HepG2 (cell line): Measurements from ENCODE around the gene KARS1. TPM values are rescaled to one million over a fixed set of nuclear protein-coding genes. Genes with fewer than 3 reads are reported as not detected.

Experiments used
- ATAC-seq: fragments of 200-7000 bp; cut with Tn5 transposase; 3 replicates; pipeline ENCODE4 v1.9.1; 2020; ENCODE audit warnings: mild to moderate bottlenecking, moderate library complexity
- BruUV-seq: library from RNA; stranded (reverse); fragments of 400-500 nt; replicated peaks from 2 replicates; lab custom pipeline; 2021; lab: Mats Ljungman, UMichigan
- CTCF ChIA-PET: fragments of 300-600 bp; formaldehyde crosslinking; extraction: SDS; loops from one replicate; lab custom pipeline; 2021; ENCODE audit warnings: low total read pairs, inconsistent platforms, low intra/inter-chr PET ratio; lab: Yijun Ruan, JAX
- POLR2A ChIA-PET: fragments of 350-600 bp; sonication (Branson Sonifier 250); formaldehyde crosslinking; loops from one replicate; lab custom pipeline; 2020; ENCODE audit warnings: antibody characterized with exemption, inconsistent platforms; lab: Yijun Ruan, JAX
- DNase-seq: peaks from one replicate; pipeline ENCODE4 v3.0.0-alpha.2; 2015; ENCODE audit warnings: low spot score
- FAIRE-seq: peaks from 3 replicates; lab custom pipeline; 2011; peaks lifted over from hg19 to GRCh38; lab: Jason Lieb, UNC
- H2AFZ ChIP-seq: one replicate; pipeline ENCODE4 v1.6.1; 2011; ENCODE audit warnings: low read length, inconsistent platforms
- H3K27ac ChIP-seq: fragments of 300-600 bp; 3 replicates; pipeline ENCODE4 v1.8.0; 2011; ENCODE audit warnings: mixed run types, mild to moderate bottlenecking, mixed read lengths, low read length, inconsistent platforms; ENCODE audit not compliant: insufficient read depth; ENCODE audit errors: extremely low read length
- H3K27me3 ChIP-seq, 2 experiments: fragments of 200-600 bp in 1 of 2; 2 replicates in 1 of 2; 3 replicates in 1 of 2; pipeline versions ENCODE4 v1.6.0 to v1.8.0; 2011; ENCODE audit warnings: low read length in 2 of 2, mild to moderate bottlenecking in 2 of 2, moderate library complexity in 2 of 2, inconsistent platforms in 1 of 2; ENCODE audit not compliant: insufficient read depth in 2 of 2, control insufficient read depth in 1 of 2
- H3K36me3 ChIP-seq, 2 experiments: fragments of 200-600 bp in 1 of 2; replicated peaks in 1 of 2; 2 replicates in 1 of 2; 3 replicates in 1 of 2; pipeline versions ENCODE4 v1.5.1 to v1.8.0; 2011; ENCODE audit warnings: low read length in 2 of 2, inconsistent platforms in 1 of 2; ENCODE audit not compliant: insufficient read depth in 2 of 2, control insufficient read depth in 1 of 2
- H3K4me1 ChIP-seq: 2 replicates; pipeline ENCODE4 v1.5.1; 2012; ENCODE audit warnings: low read length, inconsistent platforms; ENCODE audit not compliant: insufficient read depth
- H3K4me2 ChIP-seq: 2 replicates; pipeline ENCODE4 v1.6.0; 2011; ENCODE audit warnings: low read depth, low read length, inconsistent platforms
- H3K4me3 ChIP-seq, 3 experiments: fragments of 200-600 bp in 1 of 3; sonication (generic), shearing (Covaris generic) in 1 of 3; replicated peaks in 1 of 3; 2 replicates each; pipeline ENCODE4 v1.5.1; 2011 to 2016; ENCODE audit warnings: low read length in 3 of 3, inconsistent platforms in 2 of 3, low read depth in 2 of 3, mild to moderate bottlenecking in 2 of 3, control low read depth in 1 of 3, mixed read lengths in 1 of 3; ENCODE audit not compliant: insufficient read depth in 1 of 3
- H3K79me2 ChIP-seq: one replicate; pipeline ENCODE4 v1.6.1; 2011; ENCODE audit warnings: low read length, inconsistent platforms; ENCODE audit not compliant: insufficient read depth
- H3K9ac ChIP-seq: 2 replicates; pipeline ENCODE4 v1.6.0; 2011; ENCODE audit warnings: mild to moderate bottlenecking, low read depth, low read length, inconsistent platforms; ENCODE audit not compliant: insufficient read depth
- H3K9me3 ChIP-seq: 2 replicates; pipeline ENCODE4 v1.5.1; 2012; ENCODE audit warnings: mild to moderate bottlenecking, low read length
- H4K20me1 ChIP-seq: 2 replicates; pipeline ENCODE4 v1.6.0; 2011; ENCODE audit warnings: inconsistent platforms, mild to moderate bottlenecking, low read length, moderate library complexity; ENCODE audit not compliant: insufficient read depth
- CENPT ChIP-seq: sonication (generic); formaldehyde crosslinking; IDR thresholded peaks from 2 replicates; pipeline ENCODE4 v1.8.0; 2022; ENCODE audit warnings: low read depth, mild to moderate bottlenecking, moderate library complexity, missing genetic modification reagents
- CSRNP2 ChIP-seq: sonication (generic); formaldehyde crosslinking; conservative IDR thresholded peaks from 2 replicates; pipeline ENCODE4 v1.8.0; 2022; ENCODE audit warnings: low read depth, missing genetic modification reagents
- KAT2B ChIP-seq: fragments of 150-350 bp; IDR thresholded peaks from 2 replicates; pipeline ENCODE4 v1.6.1; 2014; ENCODE audit warnings: low read depth, low read length, borderline replicate concordance
- RBFOX2 ChIP-seq: fragments of 200-400 bp; formaldehyde crosslinking; IDR thresholded peaks from 2 replicates; pipeline ENCODE4 v1.6.1; 2017; ENCODE audit warnings: low read depth, mild to moderate bottlenecking, low read length
- RBM22 ChIP-seq: fragments of 200-400 bp; formaldehyde crosslinking; optimal IDR thresholded peaks from 2 replicates; pipeline ENCODE3; 2017; ENCODE audit warnings: mild to moderate bottlenecking, low read length, moderate library complexity
- SNAPC5 ChIP-seq: sonication (generic); formaldehyde crosslinking; IDR thresholded peaks from 2 replicates; pipeline ENCODE4 v1.8.1; 2023; ENCODE audit warnings: mild to moderate bottlenecking, missing genetic modification reagents, borderline replicate concordance
- WGBS: methylation state at CpG from one replicate; pipeline ENCODE4 v1.1.6; 2017; ENCODE audit warnings: low lambda C conversion rate; 5-methylcytosine and 5-hydroxymethylcytosine counted together
- in situ Hi-C: cut with HindIII; loops from 2 replicates; pipeline ENCODE4 v1.10.0; 2017; ENCODE audit warnings: low pct_unique_long_range_greater_than_20kb; ENCODE audit not compliant: extremely low pct_ligation_motif_present
- intact Hi-C: fragments of 100-400 bp; cut with micrococcal nuclease; formaldehyde crosslinking; loops from one replicate; pipeline ENCODE4 v1.10.0; 2022; ENCODE audit not compliant: unreplicated experiment
- polyA plus RNA-seq, 8 experiments: library from polyadenylated mRNA; depleted of rRNA in 3 of 8; stranded (reverse) in 7 of 8; unstranded in 1 of 8; fragments of >200 nt; fragmentation: Illumina TruSeq in 4 of 8; extraction: Trizol in 4 of 8; gene quantifications; 2 replicates each; pipeline versions ENCODE4 v1.2.1 to v1.2.3, GENCODE V29; 2011 to 2016; ENCODE audit warnings: low read depth in 4 of 8, missing spikeins in 1 of 8, mixed read lengths in 1 of 8; ENCODE audit not compliant: insufficient read depth in 1 of 8
- total RNA-seq, 5 experiments: library from RNA; depleted of rRNA; stranded (reverse); fragments of >200 nt; fragmentation: Illumina TruSeq; extraction: Trizol; gene quantifications; 2 replicates each; pipeline ENCODE4 v1.2.3, GENCODE V29; 2016; ENCODE audit warnings: low read depth in 1 of 5

KARS1 gene
- total and polyA plus RNA-seq, 2 of the 13 experiments (the other 11 are each of a cell fraction or from before 2014, with no cell fraction given): 141 to 276 TPM

- 92% methylated on average over 3 of the region's 3 CpGs for WGBS
- TF ChIP-seq SNAPC5 (CRISPR knock-in tag): no peak
- TF ChIP-seq RBFOX2: 0 out of 2 replicates have a peak, but pooled peaks have one; percentile 24
- TF ChIP-seq CSRNP2 (CRISPR knock-in tag): no peak
- H2AFZ ChIP-seq: no peak overlapping the region
- no peaks in the 10 kb centered on the region for H4K20me1 ChIP-seq
- in situ Hi-C loops: no loop called here
- ChIA-PET POLR2A (interaction anchor here (0.7 kb wide), 1 partner anchor 18 kb away, joined by 3 read pairs; the partner anchor contains the start of genes KARS1 and TERF2IP), CTCF (no interaction called here)
- no peaks in the 10 kb centered on the region for H3K27me3 ChIP-seq
- BruUV-seq: no TSS peak
- FAIRE-seq (no peak), DNase-seq (no peak), ATAC-seq (no peak)
- intact Hi-C loops: no loop called here
- peaks cover 44 to 79% of the 10 kb centered on the region in 2 experiments for H3K36me3 ChIP-seq
- H3K4me2 ChIP-seq: no peak overlapping the region
- H3K4me1 ChIP-seq: peaks cover 11% of the 10 kb centered on the region; the same call in 1 of the 2 replicates
- H3K27ac ChIP-seq: no peak overlapping the region
- no peaks in the 10 kb centered on the region for H3K9me3 ChIP-seq
- H3K4me3 ChIP-seq: no peak overlapping the region
- H3K79me2 ChIP-seq: no peaks in the 10 kb centered on the region
- H3K9ac ChIP-seq: no peak overlapping the region
These were observed 17.4 kb downstream of the KARS1 start for GRCh38 chr16:75630052-75630451.

- no peak for FAIRE-seq
- in situ Hi-C loops: no loop called here
- ATAC-seq: no peak
These were observed 18.3 kb downstream of the KARS1 start for GRCh38 chr16:75629132-75629531.

More at GRCh38 chr16:75629132-75629531, 18.3 kb downstream of the KARS1 start:
- H3K27me3 ChIP-seq: no peaks in the 10 kb centered on the region
- no peak overlapping the region for H3K27ac ChIP-seq
- intact Hi-C loops: no loop called here
- TF ChIP-seq KAT2B: no peak
- TF ChIP-seq RBM22: peak; percentile 31
- TF ChIP-seq CENPT (CRISPR knock-in tag): no peak
- H3K4me1 ChIP-seq: peaks cover 19% of the 10 kb centered on the region; the same call in 1 of the 2 replicates
- DNase-seq: no peak
- no peak overlapping the region for H3K4me3 ChIP-seq
- 98% methylated on average over 10 of the region's 10 CpGs for WGBS
- H3K36me3 ChIP-seq: peaks cover 44 to 70% of the 10 kb centered on the region in 2 experiments
- ChIA-PET CTCF (no interaction called here), POLR2A (no interaction called here)
- no peaks in the 10 kb centered on the region for H3K9me3 ChIP-seq
- no peak overlapping the region for H3K4me2 ChIP-seq
- no peak overlapping the region for H2AFZ ChIP-seq
- no peak overlapping the region for H3K9ac ChIP-seq
- H3K79me2 ChIP-seq: no peaks in the 10 kb centered on the region
- BruUV-seq: no TSS peak
- no peaks in the 10 kb centered on the region for H4K20me1 ChIP-seq
